NB4 (cell line): Measurements from ENCODE around the gene ALKBH8.
"Not testable (repeated sequence)": the region's sequence is repeated elsewhere in the genome, so short reads cannot be mapped to it uniquely, and the experiment has no call there.

ENCODE experiments used
- DNase-seq: peaks from one replicate; pipeline ENCODE4 v3.0.0; 2010; ENCODE audit warnings: low read depth
- H3K4me3 ChIP-seq: one replicate; pipeline ENCODE4 v1.5.1; 2011; ENCODE audit warnings: mild to moderate bottlenecking, low read depth, low read length, moderate library complexity
- CTCF ChIP-seq: IDR thresholded peaks from one replicate; pipeline ENCODE4 v1.5.1; 2012; ENCODE audit warnings: low read depth, low read length
- MYC ChIP-seq: IDR thresholded peaks from 2 replicates; pipeline ENCODE4 v1.6.1; 2011; ENCODE audit warnings: low read depth, low read length
- POLR2A ChIP-seq: IDR thresholded peaks from 2 replicates; pipeline ENCODE4 v1.6.1; 2011; ENCODE audit warnings: mild to moderate bottlenecking; ENCODE audit not compliant: insufficient read length; ENCODE audit errors: extremely low read depth
- TF ChIP-seq, protein P1 (sequence below): IDR thresholded peaks from 2 replicates; pipeline ENCODE4 v1.6.1; 2011; ENCODE audit warnings: low read depth, low read length

The ALKBH8 gene

DNA sequence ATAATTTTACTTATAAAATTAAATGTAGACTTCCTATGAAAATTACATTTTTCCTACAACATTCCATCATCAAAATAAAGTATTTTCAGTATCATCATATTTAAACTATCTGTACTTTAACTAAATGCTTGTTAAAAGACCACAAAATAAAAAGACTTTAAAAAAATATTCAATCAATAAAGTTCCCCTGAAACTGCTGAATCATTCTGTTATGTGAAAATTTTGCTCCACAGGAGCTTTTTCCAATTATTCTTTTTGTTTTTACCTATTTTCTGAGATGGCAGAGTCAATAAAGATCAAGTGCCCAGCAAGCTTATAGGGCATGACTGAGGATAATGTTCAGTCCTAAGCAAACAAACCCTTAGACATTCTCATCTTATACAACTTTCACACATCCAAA lies 27.3 kb downstream of the ALKBH8 start:
- DNase-seq, result no peak
- TF ChIP-seq POLR2A, result no peak
- no peak for TF ChIP-seq MYC
- no peak for TF ChIP-seq CTCF
- TF ChIP-seq, protein P1, sequence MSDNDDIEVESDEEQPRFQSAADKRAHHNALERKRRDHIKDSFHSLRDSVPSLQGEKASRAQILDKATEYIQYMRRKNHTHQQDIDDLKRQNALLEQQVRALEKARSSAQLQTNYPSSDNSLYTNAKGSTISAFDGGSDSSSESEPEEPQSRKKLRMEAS, result no peak
- no peak overlapping the region for H3K4me3 ChIP-seq

GRCh38 chr11:107537155-107537554 lies 28.4 kb downstream of the ALKBH8 start:
- not testable (repeated sequence) for DNase-seq, H3K4me3 ChIP-seq

DNA sequence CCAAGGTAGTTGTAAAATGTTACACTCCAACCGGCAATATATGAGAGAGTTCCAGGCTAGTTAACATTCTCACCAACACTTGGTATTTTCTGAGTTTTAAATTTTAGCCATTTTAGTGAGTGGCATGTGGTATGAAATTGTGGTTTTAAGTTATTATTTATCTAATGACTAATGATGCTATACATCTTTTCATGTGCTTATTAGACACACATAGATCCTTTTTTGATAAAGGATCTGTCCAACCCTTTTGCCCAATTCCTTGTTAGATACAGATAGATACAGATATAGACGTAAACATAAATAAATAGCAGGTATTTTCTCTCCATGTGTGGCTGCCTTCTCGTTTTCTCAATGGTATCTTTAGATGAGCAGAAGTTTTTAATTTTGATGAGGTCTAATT lies 39.3 kb downstream of the ALKBH8 start:
- no peak overlapping the region for H3K4me3 ChIP-seq
- DNase-seq, result no peak
- TF ChIP-seq MYC (no peak), CTCF (no peak), POLR2A (no peak)
- TF ChIP-seq, protein P1, result no peak

DNA sequence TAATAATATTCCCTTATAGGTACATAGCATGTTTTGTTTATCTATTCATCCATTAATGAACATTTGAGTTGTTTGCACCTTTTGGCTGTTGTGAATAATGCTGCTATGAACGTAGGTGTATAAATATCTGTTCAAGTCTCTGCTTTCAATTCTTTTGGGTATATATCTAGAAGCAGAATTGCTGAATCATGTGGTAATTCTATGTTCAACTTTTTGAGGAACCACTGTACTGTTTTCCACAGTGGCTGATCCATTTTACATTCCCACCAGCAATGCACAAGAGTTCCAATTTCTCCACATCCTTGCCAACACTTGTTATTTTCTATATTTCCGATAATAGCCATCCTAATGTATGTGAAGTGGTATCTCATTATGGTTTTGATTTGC lies 56.7 kb downstream of the ALKBH8 start:
- H3K4me3 ChIP-seq, result no peak overlapping the region
- TF ChIP-seq CTCF, result no peak
- no peak for TF ChIP-seq MYC
- TF ChIP-seq, protein P1, result no peak
- no peak for TF ChIP-seq POLR2A
- no peak for DNase-seq

DNA sequence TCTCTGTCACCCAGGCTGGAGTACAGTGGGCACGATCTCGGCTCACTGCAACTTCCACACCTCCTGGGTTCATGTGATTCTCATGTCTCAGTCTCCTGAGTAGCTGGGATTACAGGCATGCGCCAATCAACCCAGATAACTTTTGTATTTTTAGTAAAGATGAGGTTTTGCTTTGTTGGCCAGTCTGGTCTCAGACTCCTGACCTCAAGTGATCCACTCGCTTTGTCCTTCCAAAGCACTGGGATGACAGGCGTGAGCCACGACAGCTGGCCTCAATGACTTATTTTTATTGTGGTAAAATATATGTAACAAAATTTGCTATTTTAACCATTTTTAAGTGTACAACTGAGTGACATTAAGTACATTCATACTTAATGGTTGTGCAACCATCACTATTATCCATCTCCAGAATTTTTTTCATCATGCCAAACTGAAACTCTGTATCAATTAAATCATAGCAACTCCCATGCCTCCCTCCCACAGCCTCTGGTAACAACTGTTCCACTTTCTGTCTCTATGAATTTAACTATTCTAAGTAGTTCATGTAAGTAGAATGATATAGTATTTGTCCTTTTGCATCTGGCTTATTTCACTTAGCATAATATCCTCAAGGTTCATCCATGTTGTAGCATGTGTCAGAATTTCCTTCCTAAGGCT lies 57.2 kb downstream of the ALKBH8 start:
- no peak for TF ChIP-seq POLR2A
- TF ChIP-seq MYC, result no peak
- no peak for TF ChIP-seq CTCF
- TF ChIP-seq, protein P1, result no peak
- no peak for DNase-seq
- no peak overlapping the region for H3K4me3 ChIP-seq

- TF ChIP-seq POLR2A (no peak), MYC (no peak), CTCF (no peak)
- TF ChIP-seq, protein P1, result no peak
- no peak overlapping the region for H3K4me3 ChIP-seq
- DNase-seq, result no peak
Observed at GRCh38 chr11:107505647-107506225, 59.8 kb downstream of the ALKBH8 start.
